GM19455 (cell line): ENCODE data around the gene CNTN2.

Experiments used
- ATAC-seq: cut with Tn5 transposase; IDR thresholded peaks from one replicate; pipeline ENCODE4 v1.9.1; 2021; ENCODE audit not compliant: unreplicated experiment

Gene CNTN2

GRCh38 chr1:205052690-205053089 lies 9.7 kb downstream of the CNTN2 start:
- no peak for ATAC-seq

GRCh38 chr1:205053296-205053695 lies 10.3 kb downstream of the CNTN2 start:
- ATAC-seq, result no peak

- ATAC-seq, result no peak
These were observed 11.0 kb downstream of the CNTN2 start for GRCh38 chr1:205054013-205054412.

- ATAC-seq, result no peak
These were observed 13.2 kb downstream of the CNTN2 start for GRCh38 chr1:205056188-205056611.

DNA sequence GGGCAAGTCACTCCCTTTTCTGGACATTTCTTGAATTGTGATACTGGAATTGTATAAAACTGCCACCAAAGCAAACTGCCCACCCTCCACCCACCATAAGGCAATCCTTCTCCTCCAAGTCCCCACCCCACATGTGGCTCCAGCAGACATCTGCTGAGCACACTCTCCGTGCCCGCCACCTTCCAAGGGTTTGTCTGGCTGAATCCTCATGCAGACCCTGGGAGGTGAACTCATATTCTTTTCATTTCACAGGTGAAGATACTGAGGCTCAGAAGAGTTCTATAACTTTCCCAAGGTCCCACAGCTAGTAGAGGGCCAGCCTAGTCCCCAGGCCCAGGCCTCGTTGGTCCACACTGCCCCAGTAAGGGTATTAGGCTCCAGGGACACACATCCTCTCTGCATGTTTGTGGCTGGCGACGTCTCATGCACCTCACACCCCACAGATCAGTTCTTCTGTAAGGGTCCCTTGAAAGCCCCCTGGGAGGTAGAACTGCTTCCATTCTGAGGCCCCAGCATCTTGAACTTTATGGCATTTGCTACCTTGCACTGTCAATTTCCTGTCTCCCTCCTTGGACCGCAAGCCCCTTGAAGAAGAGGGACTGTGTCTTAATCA lies 14.1 kb downstream of the CNTN2 start:
- no peak for ATAC-seq

GRCh38 chr1:205057808-205058575 lies 15.0 kb downstream of the CNTN2 start:
- ATAC-seq, result no peak

GRCh38 chr1:205058853-205059252 lies 15.8 kb downstream of the CNTN2 start:
- ATAC-seq, result no peak

DNA sequence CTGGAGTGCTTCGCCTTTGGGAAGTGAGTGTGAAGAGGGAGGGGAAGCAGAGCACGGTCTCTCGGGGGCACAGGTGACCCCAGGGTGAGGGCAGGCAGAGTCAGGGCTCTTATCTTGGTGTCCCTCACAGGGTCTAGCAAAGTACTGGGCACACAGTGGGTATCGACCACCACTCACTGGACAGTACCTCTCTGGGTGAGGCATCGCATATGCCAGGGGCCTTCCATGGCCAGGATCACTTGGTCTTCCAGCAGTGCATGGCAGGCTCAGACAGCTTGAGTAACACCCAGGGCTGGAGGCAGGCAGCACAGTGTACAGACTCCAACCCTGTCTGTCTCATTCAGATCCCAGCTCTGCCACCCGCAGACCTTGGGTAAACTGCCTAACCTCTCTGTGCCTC lies 16.6 kb downstream of the CNTN2 start:
- no peak for ATAC-seq

DNA sequence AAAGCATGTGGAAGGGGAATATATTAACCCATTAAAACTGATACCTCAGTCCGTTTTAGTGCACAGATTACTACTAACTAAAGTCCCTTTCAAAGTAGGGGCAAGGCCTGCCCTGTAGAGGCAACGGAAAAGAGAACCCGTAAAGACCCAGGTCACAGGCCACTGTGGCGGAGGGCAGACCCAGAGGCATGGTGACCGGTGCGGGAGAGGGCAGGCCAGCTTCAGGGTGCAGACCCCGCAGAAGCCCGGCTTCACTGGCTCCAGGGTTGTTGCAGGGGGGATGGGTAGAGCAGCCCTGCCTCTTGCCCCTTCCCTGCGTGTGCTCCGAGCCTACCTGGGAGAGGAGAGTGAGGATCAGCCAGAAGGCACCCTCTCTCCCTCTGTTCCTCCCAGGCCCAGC lies 17.7 kb downstream of the CNTN2 start:
- no peak for ATAC-seq

DNA sequence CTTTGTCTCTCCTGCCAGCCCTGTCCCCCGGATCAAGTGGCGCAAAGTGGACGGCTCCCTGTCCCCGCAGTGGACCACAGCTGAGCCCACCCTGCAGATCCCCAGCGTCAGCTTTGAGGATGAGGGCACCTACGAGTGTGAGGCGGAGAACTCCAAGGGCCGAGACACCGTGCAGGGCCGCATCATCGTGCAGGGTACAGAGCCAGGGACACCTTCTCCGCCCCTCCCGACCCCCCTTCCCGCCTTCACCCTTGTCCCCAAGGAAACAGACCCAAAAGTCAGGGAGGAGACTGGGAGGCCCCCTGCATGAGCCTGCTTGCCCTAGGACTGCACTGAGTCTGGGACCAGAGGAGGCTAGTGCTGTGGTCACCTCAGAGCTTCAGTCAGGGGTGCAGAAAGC lies 18.2 kb downstream of the CNTN2 start:
- ATAC-seq, result no peak

DNA sequence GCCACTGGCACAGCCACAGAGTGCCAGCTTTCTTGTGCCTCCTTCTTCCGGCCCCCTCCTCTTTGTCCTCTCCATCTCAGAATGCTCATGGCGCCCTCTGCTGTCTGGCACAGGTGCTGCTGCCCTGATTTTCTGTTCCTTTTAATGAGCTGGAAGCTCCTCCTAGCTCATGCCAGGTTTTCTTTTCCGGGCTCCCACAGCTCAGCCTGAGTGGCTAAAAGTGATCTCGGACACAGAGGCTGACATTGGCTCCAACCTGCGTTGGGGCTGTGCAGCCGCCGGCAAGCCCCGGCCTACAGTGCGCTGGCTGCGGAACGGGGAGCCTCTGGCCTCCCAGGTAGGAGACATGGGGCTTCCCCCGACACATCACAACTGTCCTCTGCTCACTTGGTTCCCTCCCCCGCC lies 18.7 kb downstream of the CNTN2 start:
- ATAC-seq, result no peak

GRCh38 chr1:205062319-205062718 lies 19.3 kb downstream of the CNTN2 start:
- no peak for ATAC-seq

GRCh38 chr1:205062895-205063294 lies 19.9 kb downstream of the CNTN2 start:
- ATAC-seq, result no peak

DNA sequence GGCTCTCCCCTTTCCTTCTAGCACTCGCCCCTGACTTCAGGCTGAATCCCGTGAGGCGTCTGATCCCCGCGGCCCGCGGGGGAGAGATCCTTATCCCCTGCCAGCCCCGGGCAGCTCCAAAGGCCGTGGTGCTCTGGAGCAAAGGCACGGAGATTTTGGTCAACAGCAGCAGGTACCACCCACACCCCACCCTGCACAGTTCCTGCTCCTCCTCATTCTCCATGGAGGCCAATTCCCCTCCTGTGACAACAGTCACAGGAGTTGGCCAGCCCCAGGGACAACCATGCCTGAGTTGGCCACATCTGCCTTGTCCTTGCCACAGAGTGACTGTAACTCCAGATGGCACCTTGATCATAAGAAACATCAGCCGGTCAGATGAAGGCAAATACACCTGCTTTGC lies 21.3 kb downstream of the CNTN2 start:
- no peak for ATAC-seq

DNA sequence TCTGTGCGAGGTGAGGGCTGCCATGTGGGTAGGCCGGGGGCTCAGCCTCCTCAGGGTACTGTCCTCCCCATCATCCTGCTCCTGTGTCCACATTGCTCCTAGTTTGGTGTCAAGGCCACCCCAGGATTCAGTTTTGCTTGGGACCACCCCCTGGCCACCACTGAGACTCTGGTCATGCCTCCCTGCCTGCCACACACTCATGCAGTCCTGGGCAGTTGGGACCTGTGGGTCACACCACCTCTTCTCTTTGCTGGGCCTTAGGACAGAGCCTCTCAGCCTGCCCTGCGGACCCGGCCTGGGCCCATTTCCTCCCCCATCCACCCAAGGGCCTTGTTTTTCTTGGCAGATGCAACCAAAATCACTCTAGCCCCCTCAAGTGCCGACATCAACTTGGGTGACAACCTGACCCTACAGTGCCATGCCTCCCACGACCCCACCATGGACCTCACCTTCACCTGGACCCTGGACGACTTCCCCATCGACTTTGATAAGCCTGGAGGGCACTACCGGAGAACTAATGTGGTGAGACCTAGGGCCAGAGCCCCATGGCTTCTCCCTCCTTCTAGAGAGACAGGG lies 21.8 kb downstream of the CNTN2 start:
- ATAC-seq, result no peak

- no peak for ATAC-seq
These were observed 22.7 kb downstream of the CNTN2 start for GRCh38 chr1:205065666-205066065.

DNA sequence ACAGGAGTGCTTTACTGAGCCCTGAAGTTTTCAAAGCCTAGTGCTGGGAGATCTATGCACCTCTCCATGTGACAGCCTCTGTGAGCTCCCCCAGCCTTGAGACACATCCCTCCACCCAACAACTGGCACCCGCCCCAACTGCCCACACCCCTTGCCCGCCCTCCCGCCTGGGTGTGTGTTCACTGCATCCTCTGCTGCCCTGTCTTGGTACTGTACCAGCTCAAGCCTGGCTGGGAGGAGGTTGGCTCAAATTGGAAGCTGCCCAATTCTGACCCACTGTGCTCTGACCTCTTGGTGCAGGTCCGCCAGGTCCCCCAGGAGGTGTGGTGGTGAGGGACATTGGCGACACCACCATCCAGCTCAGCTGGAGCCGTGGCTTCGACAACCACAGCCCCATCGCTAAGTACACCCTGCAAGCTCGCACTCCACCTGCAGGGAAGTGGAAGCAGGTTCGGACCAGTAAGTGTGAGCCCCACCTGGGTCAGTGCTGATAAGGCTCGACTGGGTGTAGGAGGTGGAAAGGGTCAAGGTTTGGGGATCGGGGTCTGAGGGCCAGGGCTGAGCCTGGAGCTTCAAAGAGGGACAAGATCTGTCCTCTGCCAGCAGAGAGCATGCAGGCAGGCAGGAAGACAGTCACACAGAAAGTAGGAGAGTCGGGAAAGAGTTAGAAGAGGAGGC lies 23.3 kb downstream of the CNTN2 start:
- no peak for ATAC-seq

DNA sequence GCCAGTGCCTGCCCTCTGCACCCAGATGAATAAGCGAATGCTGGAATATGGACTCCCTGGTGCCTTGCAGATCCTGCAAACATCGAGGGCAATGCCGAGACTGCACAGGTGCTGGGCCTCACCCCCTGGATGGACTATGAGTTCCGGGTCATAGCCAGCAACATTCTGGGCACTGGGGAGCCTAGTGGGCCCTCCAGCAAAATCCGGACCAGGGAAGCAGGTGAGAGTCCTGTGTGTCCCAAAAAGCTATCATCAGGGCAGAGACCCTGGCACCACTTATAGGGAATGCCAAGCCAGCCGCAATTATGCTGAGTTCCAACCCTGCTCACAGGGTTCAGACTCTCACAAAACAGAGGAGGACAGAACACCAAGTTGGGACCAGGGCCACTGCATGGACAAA lies 24.0 kb downstream of the CNTN2 start:
- no peak for ATAC-seq

DNA sequence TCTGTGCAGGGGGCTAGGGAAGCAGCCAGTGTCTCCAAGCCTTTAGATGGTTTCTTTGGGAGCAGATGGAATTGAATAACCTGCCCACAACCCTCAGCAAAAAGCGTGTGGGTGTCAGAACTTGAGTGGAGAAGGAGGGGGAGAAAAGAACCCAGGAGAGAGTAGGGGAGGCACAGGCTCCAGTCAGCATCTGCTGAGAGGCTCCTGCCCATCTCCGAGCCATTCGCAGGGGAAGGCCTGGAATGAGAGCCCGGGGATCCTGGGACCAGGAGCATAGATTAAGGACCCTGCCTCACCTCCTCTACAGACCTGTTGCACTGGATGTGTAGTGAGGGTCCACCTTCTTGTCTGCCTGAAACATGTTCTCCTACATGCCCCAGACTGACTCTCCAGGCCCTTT lies 25.0 kb downstream of the CNTN2 start:
- no peak for ATAC-seq

DNA sequence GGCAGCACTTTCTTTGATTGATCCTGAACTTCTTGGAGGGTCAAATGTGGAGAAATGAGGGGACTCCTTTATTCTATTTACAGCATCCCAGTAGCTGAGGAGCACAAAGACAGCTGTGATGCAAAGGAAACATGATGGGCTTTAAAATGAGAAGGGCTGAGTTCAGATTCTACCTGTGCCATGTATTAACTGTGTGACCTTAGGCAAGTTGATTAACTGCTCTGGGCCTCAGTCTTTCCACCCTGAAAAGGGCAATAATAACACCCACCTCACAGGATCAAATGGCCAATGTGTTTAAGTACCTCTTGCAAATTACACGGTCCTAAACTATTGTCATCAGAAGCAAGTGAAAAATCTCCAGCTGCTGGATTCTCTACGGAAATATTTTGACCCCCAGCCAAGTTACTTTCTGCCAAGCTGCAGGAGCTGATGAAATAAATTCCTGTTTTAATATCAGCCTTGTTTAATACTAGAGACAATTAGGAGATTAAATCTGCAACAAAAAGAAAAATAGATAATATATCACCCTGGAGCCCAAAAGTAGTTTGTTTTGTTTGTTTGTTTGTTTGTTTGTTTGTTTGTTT lies 25.5 kb downstream of the CNTN2 start:
- no peak for ATAC-seq

DNA sequence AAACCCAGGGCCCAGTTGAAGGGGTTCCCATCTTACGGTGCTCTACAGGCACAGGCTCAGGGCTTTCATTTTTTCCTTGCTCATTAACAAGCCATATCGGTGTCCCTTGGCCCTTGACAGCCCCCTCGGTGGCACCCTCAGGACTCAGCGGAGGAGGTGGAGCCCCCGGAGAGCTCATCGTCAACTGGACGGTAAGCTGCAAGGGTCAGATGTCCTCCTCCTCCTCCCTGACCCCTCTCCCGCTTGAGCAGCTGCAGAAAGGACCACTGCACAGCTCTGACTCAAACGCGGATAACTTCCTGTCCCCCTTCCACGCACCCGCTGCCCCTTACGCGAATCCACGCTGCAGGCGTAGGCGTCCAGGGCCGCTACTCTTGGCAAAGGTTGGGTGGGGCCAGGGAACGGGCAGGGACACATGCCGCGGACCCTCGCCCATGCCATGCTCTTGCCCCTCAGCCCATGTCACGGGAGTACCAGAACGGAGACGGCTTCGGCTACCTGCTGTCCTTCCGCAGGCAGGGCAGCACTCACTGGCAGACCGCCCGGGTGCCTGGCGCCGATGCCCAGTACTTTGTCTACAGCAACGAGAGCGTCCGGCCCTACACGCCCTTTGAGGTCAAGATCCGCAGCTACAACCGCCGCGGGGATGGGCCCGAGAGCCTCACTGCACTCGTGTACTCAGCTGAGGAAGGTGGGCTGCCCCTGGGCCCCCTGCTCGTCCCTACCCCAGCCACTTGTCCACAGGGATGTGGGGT lies 26.5 kb downstream of the CNTN2 start:
- ATAC-seq, result no peak
